ENCODE measurements around the gene E2F6.

The E2F6 gene, protein sequence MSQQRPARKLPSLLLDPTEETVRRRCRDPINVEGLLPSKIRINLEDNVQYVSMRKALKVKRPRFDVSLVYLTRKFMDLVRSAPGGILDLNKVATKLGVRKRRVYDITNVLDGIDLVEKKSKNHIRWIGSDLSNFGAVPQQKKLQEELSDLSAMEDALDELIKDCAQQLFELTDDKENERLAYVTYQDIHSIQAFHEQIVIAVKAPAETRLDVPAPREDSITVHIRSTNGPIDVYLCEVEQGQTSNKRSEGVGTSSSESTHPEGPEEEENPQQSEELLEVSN

DNA sequence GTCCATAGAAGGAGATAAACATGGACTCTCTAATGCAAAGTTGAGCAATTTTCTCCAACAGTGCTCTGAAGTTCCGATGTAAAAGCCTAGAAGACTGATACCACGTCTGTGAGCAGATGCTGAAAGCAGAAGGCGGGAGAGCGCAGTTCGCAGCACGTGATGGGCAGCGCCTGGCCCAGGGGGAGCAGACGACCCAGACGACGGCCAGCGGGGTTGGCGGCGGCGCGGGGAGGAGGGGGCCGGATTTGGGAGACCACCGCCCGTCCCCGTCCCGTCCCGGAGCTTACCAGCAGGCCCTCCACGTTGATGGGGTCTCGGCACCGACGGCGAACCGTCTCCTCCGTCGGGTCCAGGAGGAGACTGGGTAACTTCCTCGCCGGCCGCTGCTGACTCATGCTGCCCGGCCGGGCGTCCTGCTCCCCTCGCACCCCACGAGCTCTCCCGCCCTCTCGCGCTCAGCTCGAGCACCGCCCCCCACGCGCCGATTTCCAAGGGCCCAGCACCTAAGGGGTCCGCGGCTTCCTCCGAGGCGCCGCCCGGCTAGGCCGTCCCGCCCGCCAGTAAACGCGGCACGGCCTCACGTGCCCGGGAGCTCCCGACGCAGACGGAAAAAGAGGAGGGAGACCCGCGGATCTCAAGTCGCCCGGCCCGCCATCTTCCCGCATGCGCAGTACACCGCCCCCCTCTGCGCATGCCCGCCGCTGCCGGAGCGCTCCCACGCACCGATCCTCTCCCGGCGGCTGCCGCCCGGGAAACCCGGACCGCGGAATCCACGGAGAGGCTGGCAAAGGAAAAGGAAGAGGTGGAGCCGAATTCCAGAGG is at the start of gene E2F6:
E2F6 (minus strand) TSS at position 677 of the 822 bp plus-strand sequence; CDS start at position 395, 282 bp downstream.
- Histone ChIP-seq H3K4me3 (peak within 1 kb of the TSS; percentile 62 to 77 (median 72)), H3K4me1 (peaks cover 32 to 42% (median 38%) of the 10 kb centered on the region in 10 experiments), H3K9me3 (replicated peaks in 1 of 11) (peaks cover 0 to 15% (median 0%) of the 10 kb centered on the region in 11 experiments; a peak in 6 of 22 replicates), H4K20me1 (peaks cover 9 to 46% (median 33%) of the 10 kb centered on the region in 11 experiments; a peak in 20 of 22 replicates), H3K36me3 (peaks cover 8 to 44% (median 38%) of the 10 kb centered on the region in 11 experiments), H3K27me3 (no peaks in the 10 kb centered on the region), H3K4me2 (peak within 1 kb of the TSS; percentile 83 to 95 (median 92)), H3K9ac (peak within 1 kb of the TSS; percentile 80 to 89 (median 86)), H3K27ac (peak within 1 kb of the TSS; percentile 86 to 93 (median 89))
- no peak for TF ChIP-seq Cebpa-rat (IDR thresholded peaks at IDR 0.05)

DNA sequence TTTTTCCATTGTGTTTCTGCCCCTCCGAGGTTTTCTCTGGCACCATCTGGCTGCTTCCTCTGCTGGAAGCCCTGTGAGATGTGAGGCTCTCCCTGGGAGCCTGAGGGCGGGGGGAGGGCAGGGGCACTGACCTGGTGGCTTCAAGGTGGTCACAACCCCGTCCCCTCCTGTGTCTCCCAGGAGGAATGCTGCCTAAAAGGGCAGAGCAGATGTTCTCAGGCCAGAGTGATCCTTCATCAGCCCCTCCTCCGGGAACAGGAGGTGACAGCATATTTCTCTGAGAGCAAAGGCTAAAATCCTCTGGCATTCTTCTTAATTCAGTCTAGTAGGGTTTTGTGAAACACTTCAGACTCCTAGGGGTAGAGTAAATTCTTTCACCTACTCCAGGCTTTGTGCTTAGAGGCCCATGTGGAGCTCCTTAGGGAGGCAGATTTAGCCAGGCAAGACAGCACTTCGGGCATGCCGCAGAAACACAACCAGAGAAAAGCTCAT is 49.6 kb upstream of the E2F6 start:
- Histone ChIP-seq H3K4me1 (no peaks in the 10 kb centered on the region), H3K4me3 (no peak overlapping the region), H4K20me1 (no peaks in the 10 kb centered on the region), H3K36me3 (no peaks in the 10 kb centered on the region), H3K27me3 (peaks cover 0 to 4% (median 0%) of the 10 kb centered on the region in 11 experiments; a peak in 1 of 22 replicates), H3K27ac (no peak overlapping the region), H3K4me2 (no peak overlapping the region), H3K9me3 (replicated peaks in 1 of 11) (peaks cover 0 to 20% (median 13%) of the 10 kb centered on the region in 11 experiments; a peak in 11 of 22 replicates), H3K9ac (no peak overlapping the region)
- TF ChIP-seq Cebpa-rat (IDR thresholded peaks at IDR 0.05), result no peak

DNA sequence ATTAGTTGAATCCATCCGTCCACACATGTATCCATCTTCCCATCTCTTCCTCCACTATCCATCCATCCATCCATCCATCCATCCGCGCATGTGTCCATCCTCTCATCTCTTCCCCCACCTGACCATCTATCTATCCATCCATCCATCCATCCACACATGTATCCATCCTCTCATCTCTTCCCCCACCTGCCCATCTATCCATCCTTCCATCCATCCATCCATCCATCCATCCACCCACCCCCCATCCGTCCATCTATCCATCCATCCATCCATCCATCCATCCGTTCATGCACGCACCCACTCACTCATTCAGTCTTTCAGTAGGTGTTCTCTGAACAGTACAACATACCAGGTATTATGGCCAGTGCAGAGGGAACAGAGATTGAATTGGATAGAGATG is 48.9 kb upstream of the E2F6 start:
- Histone ChIP-seq H3K27me3 (peaks cover 0 to 4% (median 0%) of the 10 kb centered on the region in 11 experiments; a peak in 1 of 22 replicates), H3K36me3 (no peaks in the 10 kb centered on the region), H3K4me3 (no peak overlapping the region), H3K4me2 (no peak overlapping the region), H3K27ac (no peak overlapping the region), H3K9me3 (replicated peaks in 1 of 11) (peaks cover 0 to 13% (median 12%) of the 10 kb centered on the region in 11 experiments; a peak in 11 of 22 replicates), H3K9ac (no peak overlapping the region), H4K20me1 (no peaks in the 10 kb centered on the region), H3K4me1 (no peaks in the 10 kb centered on the region)
- TF ChIP-seq Cebpa-rat (IDR thresholded peaks at IDR 0.05), result no peak

DNA sequence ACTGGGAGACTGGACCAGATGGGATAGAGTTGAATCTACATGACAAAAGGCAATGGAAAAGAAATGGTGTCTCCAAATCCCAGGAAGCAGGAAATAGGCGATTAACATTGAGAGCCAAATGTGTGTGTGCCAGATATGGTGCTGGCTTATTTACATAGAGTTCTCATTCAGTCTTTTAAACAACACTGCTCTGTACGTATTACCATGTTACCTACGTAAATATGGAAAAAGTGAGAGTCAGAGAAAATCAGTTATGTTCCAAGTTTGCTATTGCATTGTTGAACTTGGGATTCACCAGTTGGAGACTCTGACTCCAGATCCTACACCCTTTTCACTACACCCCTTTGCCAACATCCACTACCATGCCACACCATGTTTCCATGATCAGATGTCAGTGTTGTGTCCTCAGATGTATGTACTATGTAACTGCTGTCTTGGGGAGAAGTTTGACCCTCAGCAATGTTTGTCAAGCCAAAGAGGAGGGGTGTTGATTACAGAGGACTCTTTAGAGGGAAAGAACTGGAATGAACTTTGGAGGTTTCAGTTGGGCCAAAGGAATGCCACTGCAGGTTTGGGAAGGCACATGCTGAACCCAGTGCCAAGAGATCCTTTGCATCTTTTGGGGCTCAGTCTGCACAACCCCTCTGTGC is 48.2 kb upstream of the E2F6 start:
- Histone ChIP-seq H3K27ac (no peak overlapping the region), H3K36me3 (no peaks in the 10 kb centered on the region), H4K20me1 (no peaks in the 10 kb centered on the region), H3K27me3 (peaks cover 0 to 4% (median 0%) of the 10 kb centered on the region in 11 experiments; a peak in 1 of 22 replicates), H3K4me1 (no peaks in the 10 kb centered on the region), H3K9ac (no peak overlapping the region), H3K4me3 (no peak overlapping the region), H3K4me2 (no peak overlapping the region), H3K9me3 (replicated peaks in 1 of 11) (peaks cover 0 to 7% (median 6%) of the 10 kb centered on the region in 11 experiments; a peak in 9 of 22 replicates)
- TF ChIP-seq Cebpa-rat (IDR thresholded peaks at IDR 0.05), result no peak

DNA sequence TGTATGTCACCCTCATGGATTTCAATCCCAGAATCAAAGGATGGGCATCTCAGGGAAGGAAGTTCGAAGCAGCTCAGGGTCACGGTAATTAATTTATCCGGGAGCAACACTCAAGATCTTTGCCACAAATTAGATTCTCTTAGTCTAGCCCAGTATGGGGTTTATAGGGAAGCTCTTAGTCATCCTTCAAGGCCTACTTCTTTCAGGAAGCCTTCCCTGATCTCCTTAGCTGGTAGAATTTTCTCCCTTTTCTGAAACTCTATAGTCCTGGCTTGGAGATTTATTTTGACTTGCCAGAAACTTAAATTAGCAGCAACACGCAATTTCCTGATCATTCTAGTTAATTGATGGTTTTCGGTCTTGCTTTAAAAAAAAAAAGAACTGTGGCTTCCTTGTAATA is 47.4 kb upstream of the E2F6 start:
- H3K9ac ChIP-seq, result no peak overlapping the region
- no peak overlapping the region for H3K4me3 ChIP-seq
- H4K20me1 ChIP-seq, result no peaks in the 10 kb centered on the region
- H3K27me3 ChIP-seq, result peaks cover 0 to 4% (median 0%) of the 10 kb centered on the region in 11 experiments; a peak in 1 of 22 replicates
- TF ChIP-seq Cebpa-rat (IDR thresholded peaks at IDR 0.05), result no peak
- no peaks in the 10 kb centered on the region for H3K9me3 ChIP-seq (replicated peaks in 1 of 11)
- H3K27ac ChIP-seq, result no peak overlapping the region
- H3K36me3 ChIP-seq, result no peaks in the 10 kb centered on the region
- no peak overlapping the region for H3K4me2 ChIP-seq
- H3K4me1 ChIP-seq, result no peaks in the 10 kb centered on the region

DNA sequence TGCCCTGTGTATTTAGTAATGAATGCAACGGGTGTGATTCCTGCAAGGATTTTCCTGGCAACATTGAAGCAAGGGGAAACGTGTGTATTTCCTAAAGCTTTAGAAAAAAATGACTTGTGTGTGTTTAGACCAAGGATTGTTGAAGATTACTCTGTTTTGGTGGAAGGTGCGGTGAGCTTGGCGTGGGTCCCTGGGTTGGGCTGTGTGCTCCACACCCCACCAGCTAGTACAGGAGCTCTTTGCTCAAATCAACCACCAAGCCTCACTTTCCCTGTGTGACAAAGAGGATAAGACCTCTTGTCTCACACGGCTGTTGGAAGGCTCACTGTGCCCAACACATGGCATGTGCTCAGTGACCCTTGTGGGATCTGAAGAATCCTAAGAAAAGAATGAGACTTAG is 46.5 kb upstream of the E2F6 start:
- H3K4me1 ChIP-seq, result no peaks in the 10 kb centered on the region
- no peak overlapping the region for H3K4me2 ChIP-seq
- no peaks in the 10 kb centered on the region for H3K9me3 ChIP-seq (replicated peaks in 1 of 11)
- H3K36me3 ChIP-seq, result no peaks in the 10 kb centered on the region
- no peaks in the 10 kb centered on the region for H4K20me1 ChIP-seq
- H3K4me3 ChIP-seq, result no peak overlapping the region
- H3K27ac ChIP-seq, result no peak overlapping the region
- H3K9ac ChIP-seq, result no peak overlapping the region
- no peak for TF ChIP-seq Cebpa-rat (IDR thresholded peaks at IDR 0.05)
- peaks cover 0 to 4% (median 0%) of the 10 kb centered on the region in 11 experiments; a peak in 1 of 22 replicates for H3K27me3 ChIP-seq

DNA sequence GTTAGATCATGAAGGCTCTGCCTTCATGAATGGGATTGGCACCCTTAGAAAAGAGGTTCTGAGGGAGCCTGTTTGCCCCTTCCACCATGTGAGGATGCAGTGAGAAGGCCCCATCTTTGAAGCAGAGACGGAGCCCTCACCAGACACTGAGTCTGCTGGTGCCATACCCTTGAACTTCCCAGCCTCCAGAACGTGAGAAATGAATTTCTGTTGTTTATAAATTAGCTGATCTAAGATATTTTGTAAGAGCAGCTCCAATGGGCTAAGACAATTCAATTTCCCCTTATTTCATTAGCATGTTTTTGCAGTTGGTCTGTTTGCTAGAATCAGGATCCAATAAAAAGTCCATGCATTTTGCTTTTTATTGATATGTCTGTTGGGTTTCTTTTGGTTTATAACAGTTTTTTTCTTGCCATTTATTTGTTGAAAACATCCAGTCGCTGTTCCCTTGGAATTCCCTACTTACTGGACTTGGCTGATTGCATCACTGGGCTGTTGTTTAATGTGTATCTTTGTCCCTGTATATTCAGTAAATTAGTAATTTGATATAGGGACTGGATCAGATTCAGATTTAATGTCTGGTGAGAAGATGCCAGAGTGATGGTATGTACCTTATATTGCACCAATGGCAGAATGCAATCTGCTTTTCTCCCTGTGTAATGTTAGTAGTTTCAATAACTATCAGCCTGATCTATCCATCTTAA is 43.8 kb upstream of the E2F6 start:
- no peaks in the 10 kb centered on the region for H3K27me3 ChIP-seq

DNA sequence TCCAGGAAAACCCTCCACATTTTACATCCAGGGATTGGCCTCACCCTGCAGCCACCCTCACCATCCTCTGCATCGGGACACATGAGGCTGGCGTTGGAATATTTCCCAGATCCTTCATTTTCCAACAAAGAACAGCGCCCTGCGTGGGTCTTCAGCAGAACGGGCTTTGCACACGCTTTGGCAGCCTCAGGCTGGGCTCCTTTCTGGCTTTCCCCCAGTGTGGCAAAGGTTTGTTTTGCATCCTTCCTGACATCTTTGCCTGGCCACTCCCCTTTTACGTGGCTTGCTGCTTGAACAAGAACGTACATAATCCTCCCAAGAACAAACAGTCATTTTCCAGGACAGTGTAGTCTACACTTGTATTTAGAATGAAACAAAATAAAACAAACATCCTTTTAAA is 42.3 kb upstream of the E2F6 start:
- H4K20me1 ChIP-seq, result no peaks in the 10 kb centered on the region
- no peak overlapping the region for H3K4me3 ChIP-seq
- no peaks in the 10 kb centered on the region for H3K4me1 ChIP-seq
- no peak for TF ChIP-seq Cebpa-rat (IDR thresholded peaks at IDR 0.05)
- peaks cover 5 to 19% (median 15%) of the 10 kb centered on the region in 11 experiments for H3K9me3 ChIP-seq (replicated peaks in 1 of 11)
- H3K9ac ChIP-seq, result no peak overlapping the region
- no peak overlapping the region for H3K4me2 ChIP-seq
- H3K27me3 ChIP-seq, result no peaks in the 10 kb centered on the region
- no peaks in the 10 kb centered on the region for H3K36me3 ChIP-seq
- no peak overlapping the region for H3K27ac ChIP-seq

More for the DNA sequence above, 43.8 kb upstream of the E2F6 start:
- H4K20me1 ChIP-seq, result no peaks in the 10 kb centered on the region
- no peaks in the 10 kb centered on the region for H3K4me1 ChIP-seq
- H3K9me3 ChIP-seq (replicated peaks in 1 of 11), result peaks cover 0 to 4% (median 0%) of the 10 kb centered on the region in 11 experiments; a peak in 4 of 22 replicates
- no peaks in the 10 kb centered on the region for H3K36me3 ChIP-seq
- TF ChIP-seq Cebpa-rat (IDR thresholded peaks at IDR 0.05), result no peak
- H3K9ac ChIP-seq, result no peak overlapping the region
- H3K27ac ChIP-seq, result no peak overlapping the region
- H3K4me2 ChIP-seq, result no peak overlapping the region
- no peak overlapping the region for H3K4me3 ChIP-seq

Data from BLaER1 treated with 17β-estradiol and CSF1 and Interleukin-3, amounts not matched to agents 10 nM and 100 nM (cell line).